Lower lobe of right lung (tissue), 2 donors: Measurements from ENCODE around the gene UGT1A10. TPM values are rescaled to one million over a fixed set of nuclear protein-coding genes. Genes with fewer than 3 reads are reported as not detected.

Experiments used
- ATAC-seq, 2 donors: fragments of 200-7000 bp; cut with Tn5 transposase; one replicate each; pipeline ENCODE4 v1.9.1; 2020 to 2022; ENCODE audit warnings: mild to moderate bottlenecking in 2 of 2, moderate library complexity in 2 of 2
- DNase-seq: peaks from one replicate; pipeline ENCODE4 v3.0.0-alpha.2; 2020
- H3K27ac ChIP-seq: fragments of 200-600 bp; one replicate; pipeline ENCODE4 v1.8.0; 2022
- H3K27me3 ChIP-seq: fragments of 200-600 bp; one replicate; pipeline ENCODE4 v1.8.0; 2022; ENCODE audit warnings: low read depth
- H3K36me3 ChIP-seq: fragments of 200-600 bp; one replicate; pipeline ENCODE4 v1.8.0; 2022; ENCODE audit warnings: mild to moderate bottlenecking
- H3K4me1 ChIP-seq: fragments of 200-600 bp; one replicate; pipeline ENCODE4 v1.8.0; 2022
- H3K4me3 ChIP-seq: fragments of 200-600 bp; one replicate; pipeline ENCODE4 v1.8.0; 2022; ENCODE audit warnings: mild to moderate bottlenecking
- H3K9me3 ChIP-seq: fragments of 200-600 bp; one replicate; pipeline ENCODE4 v1.8.0; 2022
- intact Hi-C: fragments of 100-400 bp; cut with DNase I; formaldehyde crosslinking; loops from one replicate; pipeline ENCODE4 v1.11.0; 2022
- total RNA-seq: library from RNA; stranded (reverse); fragmentation: NEBNext Ultra II Directional; extraction: Animal tissue kit (Norgen Biotek cat#: 25700); gene quantifications from one replicate; pipeline ENCODE4 v1.2.1, GENCODE V29; 2021
- TF ChIP-seq, protein P1 (sequence below): fragments of 200-600 bp; IDR thresholded peaks from one replicate; pipeline ENCODE4 v1.8.0; 2022; ENCODE audit warnings: antibody characterized with exemption, mild to moderate bottlenecking
- donor health status: DM: no; HTN: yes; CAD: no; lungs with severe emphysema.

UGT1A10 gene
- total RNA-seq, 1 donor from 2014 or later = not detected

DNA sequence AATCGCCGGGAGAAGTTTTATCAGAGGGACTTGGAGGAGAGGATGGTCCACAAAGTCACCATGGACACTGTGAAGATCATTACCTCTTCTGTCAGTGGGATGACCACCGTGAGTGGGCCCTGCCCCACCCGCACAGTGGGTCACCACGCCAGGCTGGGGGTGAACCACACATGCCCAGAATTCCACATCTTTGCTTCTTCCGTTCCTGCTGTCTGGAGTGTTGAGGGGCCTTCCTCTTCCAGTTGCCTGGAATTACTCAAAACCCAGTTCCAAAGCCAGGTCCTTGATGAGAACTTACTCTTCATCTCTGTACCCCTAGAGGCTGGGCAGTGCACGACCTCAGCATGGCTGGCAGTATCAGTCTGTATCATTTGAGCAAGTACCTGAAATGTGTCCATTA lies 164.0 kb downstream of the UGT1A10 start:
- TF ChIP-seq, protein P1, sequence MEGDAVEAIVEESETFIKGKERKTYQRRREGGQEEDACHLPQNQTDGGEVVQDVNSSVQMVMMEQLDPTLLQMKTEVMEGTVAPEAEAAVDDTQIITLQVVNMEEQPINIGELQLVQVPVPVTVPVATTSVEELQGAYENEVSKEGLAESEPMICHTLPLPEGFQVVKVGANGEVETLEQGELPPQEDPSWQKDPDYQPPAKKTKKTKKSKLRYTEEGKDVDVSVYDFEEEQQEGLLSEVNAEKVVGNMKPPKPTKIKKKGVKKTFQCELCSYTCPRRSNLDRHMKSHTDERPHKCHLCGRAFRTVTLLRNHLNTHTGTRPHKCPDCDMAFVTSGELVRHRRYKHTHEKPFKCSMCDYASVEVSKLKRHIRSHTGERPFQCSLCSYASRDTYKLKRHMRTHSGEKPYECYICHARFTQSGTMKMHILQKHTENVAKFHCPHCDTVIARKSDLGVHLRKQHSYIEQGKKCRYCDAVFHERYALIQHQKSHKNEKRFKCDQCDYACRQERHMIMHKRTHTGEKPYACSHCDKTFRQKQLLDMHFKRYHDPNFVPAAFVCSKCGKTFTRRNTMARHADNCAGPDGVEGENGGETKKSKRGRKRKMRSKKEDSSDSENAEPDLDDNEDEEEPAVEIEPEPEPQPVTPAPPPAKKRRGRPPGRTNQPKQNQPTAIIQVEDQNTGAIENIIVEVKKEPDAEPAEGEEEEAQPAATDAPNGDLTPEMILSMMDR = no peak
- H3K27me3 ChIP-seq = no peaks in the 10 kb centered on the region
- no peaks in the 10 kb centered on the region for H3K36me3 ChIP-seq
- no peaks in the 10 kb centered on the region for H3K9me3 ChIP-seq
- DNase-seq = no peak
- no peak overlapping the region for H3K4me3 ChIP-seq
- no peak overlapping the region for H3K27ac ChIP-seq
- ATAC-seq = no peak
- intact Hi-C loops = no loop called here
- no peaks in the 10 kb centered on the region for H3K4me1 ChIP-seq

- no peak for ATAC-seq
- intact Hi-C loops = no loop called here
- H3K4me3 ChIP-seq = no peak overlapping the region
These were observed 165.3 kb downstream of the UGT1A10 start for GRCh38 chr2:233801357-233802131.

GRCh38 chr2:233802132-233802815 lies 166.0 kb downstream of the UGT1A10 start:
- H3K4me1 ChIP-seq = no peaks in the 10 kb centered on the region
- TF ChIP-seq, protein P1 = no peak

More at GRCh38 chr2:233801357-233802131, 165.3 kb downstream of the UGT1A10 start:
- Histone ChIP-seq H3K27me3 (no peaks in the 10 kb centered on the region), H3K36me3 (no peaks in the 10 kb centered on the region), H3K27ac (no peak overlapping the region), H3K9me3 (no peaks in the 10 kb centered on the region), H3K4me1 (no peaks in the 10 kb centered on the region)
- no peak for DNase-seq
- TF ChIP-seq, protein P1 = no peak

DNA sequence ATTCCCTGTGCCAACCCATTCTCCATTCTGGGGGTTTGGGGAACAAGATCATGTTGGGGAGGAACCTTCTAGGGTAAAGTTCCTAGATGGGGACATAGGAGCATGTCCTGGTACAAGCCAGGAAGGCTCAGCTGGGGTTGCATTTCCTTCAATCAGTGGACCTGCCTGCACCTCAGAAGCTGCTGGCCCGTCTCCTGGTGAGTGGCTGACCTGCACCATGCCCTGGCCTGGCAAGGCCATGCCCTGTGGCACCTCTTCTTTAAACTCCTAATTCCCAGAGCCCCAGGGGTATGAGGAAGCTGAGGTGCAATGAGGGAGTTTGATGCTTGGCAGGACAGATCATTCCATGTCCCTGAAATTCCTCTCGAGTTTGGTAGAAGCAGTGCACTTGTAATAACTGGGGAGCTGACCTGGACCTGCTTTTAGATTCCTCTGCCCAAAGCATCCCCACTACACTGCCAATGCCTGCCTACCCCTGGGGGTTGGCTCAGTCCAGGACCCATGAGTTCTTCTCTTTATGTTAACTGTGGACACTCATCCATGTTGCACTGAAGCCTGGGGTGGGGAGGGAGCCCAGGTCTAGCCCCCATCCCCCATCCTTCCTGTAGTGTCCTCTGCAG lies 167.2 kb downstream of the UGT1A10 start:
- TF ChIP-seq, protein P1 = no peak
- Histone ChIP-seq H3K4me3 (no peak overlapping the region), H3K27me3 (no peaks in the 10 kb centered on the region), H3K4me1 (no peaks in the 10 kb centered on the region), H3K9me3 (no peaks in the 10 kb centered on the region), H3K36me3 (no peaks in the 10 kb centered on the region), H3K27ac (no peak overlapping the region)
- ATAC-seq = no peak
- intact Hi-C loops = no loop called here
- DNase-seq = no peak

More at GRCh38 chr2:233802132-233802815, 166.0 kb downstream of the UGT1A10 start:
- H3K36me3 ChIP-seq = no peaks in the 10 kb centered on the region
- no peaks in the 10 kb centered on the region for H3K27me3 ChIP-seq
- intact Hi-C loops = no loop called here
- no peaks in the 10 kb centered on the region for H3K9me3 ChIP-seq
- DNase-seq = no peak
- no peak overlapping the region for H3K4me3 ChIP-seq
- ATAC-seq = no peak
- H3K27ac ChIP-seq = no peak overlapping the region

DNA sequence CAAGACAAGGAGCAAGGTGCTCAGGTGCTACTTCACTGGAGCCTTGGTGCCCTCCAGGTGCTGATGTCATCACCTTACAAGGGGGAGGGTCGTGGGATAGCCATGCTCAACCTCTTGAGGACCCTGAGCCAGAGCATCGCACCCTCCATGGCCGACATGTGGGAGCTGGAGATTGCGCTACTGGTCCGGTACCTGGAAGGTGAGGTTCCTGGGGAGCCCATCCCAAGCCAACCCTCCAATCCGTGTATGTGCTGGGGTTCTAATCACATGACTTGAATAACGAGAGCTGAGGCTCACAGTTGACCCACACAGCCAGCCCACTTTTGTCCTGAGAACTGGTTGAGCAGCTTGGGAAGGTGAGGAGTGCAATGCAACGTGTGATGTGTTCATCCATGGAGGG lies 167.7 kb downstream of the UGT1A10 start:
- TF ChIP-seq, protein P1 = no peak
- DNase-seq (peak; percentile 21), ATAC-seq (no peak)

More for the DNA sequence above, 167.7 kb downstream of the UGT1A10 start:
- no peaks in the 10 kb centered on the region for H3K9me3 ChIP-seq
- no peaks in the 10 kb centered on the region for H3K4me1 ChIP-seq
- no peaks in the 10 kb centered on the region for H3K36me3 ChIP-seq
- no peak overlapping the region for H3K4me3 ChIP-seq
- no peaks in the 10 kb centered on the region for H3K27me3 ChIP-seq
- intact Hi-C loops = no loop called here
- H3K27ac ChIP-seq = no peak overlapping the region
